ENCODE results near the gene CACNA2D3.

Gene CACNA2D3

GRCh38 chr3:54790051-54790450, 667.7 kb downstream of the CACNA2D3 start:
- Histone ChIP-seq H4K20me1 (ENCODE audit: low read depth, low read length) (no peaks in the 10 kb centered on the region), H3K36me3 (ENCODE audit: low read length) (no peaks in the 10 kb centered on the region), H3K27ac (ENCODE audit: low read depth, low read length) (no peak overlapping the region), H2AFZ (ENCODE audit: low read depth, low read length, severe bottlenecking) (no peak overlapping the region), H3K4me3 (ENCODE audit: insufficient read depth, low read length, poor library complexity, severe bottlenecking) (no peak overlapping the region), H3K79me2 (ENCODE audit: insufficient read depth, low read length) (no peaks in the 10 kb centered on the region), H3K4me2 (ENCODE audit: low read depth, low read length, poor library complexity, severe bottlenecking) (no peak overlapping the region), H3K9me2 (replicated peaks; ENCODE audit: insufficient read depth, low read length) (no peaks in the 10 kb centered on the region), H3K27me3 (ENCODE audit: low read length) (no peaks in the 10 kb centered on the region), H3K9me3 (ENCODE audit: insufficient read depth, low read length) (no peaks in the 10 kb centered on the region), H3K9ac (ENCODE audit: low read length) (no peak overlapping the region), H3F3A (ENCODE audit: insufficient read depth) (no peaks in the 10 kb centered on the region)
- no peak for TF ChIP-seq EZH2phosphoT487 (conservative IDR thresholded peaks at IDR 0.05; ENCODE audit: low read length)
- TF ChIP-seq, protein P1, sequence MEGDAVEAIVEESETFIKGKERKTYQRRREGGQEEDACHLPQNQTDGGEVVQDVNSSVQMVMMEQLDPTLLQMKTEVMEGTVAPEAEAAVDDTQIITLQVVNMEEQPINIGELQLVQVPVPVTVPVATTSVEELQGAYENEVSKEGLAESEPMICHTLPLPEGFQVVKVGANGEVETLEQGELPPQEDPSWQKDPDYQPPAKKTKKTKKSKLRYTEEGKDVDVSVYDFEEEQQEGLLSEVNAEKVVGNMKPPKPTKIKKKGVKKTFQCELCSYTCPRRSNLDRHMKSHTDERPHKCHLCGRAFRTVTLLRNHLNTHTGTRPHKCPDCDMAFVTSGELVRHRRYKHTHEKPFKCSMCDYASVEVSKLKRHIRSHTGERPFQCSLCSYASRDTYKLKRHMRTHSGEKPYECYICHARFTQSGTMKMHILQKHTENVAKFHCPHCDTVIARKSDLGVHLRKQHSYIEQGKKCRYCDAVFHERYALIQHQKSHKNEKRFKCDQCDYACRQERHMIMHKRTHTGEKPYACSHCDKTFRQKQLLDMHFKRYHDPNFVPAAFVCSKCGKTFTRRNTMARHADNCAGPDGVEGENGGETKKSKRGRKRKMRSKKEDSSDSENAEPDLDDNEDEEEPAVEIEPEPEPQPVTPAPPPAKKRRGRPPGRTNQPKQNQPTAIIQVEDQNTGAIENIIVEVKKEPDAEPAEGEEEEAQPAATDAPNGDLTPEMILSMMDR (IDR thresholded peaks at IDR 0.05; ENCODE audit: insufficient read depth, low read length, poor library complexity, severe bottlenecking), result no peak

DNA sequence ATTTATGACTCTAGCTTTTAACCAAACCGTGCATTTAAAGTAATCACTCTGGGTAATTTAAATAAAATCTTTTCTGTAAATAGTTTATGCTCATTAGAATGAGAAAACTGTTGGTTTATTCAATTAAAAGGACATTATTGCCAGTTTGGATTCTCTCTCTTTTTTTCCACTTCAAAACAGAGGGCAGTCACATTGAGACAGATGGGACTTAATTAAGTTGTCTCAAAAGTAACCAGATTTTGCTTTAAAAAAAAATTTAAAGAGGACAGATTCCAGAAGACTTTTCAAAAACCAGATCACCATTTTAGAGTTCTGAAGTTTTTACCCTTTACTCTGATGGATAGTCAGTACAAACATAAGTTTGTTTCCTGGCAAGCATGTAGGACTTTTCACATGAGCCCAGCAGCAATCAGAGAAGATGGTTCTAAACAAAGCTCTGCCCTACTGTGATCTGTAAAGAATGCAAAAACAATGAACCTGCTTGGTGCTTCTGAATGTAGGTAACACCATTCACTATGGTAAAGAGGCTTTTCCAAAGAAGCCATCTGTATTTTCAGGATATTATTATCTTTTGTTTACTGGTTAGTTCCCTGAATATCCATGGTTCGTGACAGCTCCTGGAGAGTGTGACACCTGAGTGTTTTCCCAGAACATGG, 669.3 kb downstream of the CACNA2D3 start:
- H3F3A ChIP-seq (ENCODE audit: insufficient read depth), result no peaks in the 10 kb centered on the region
- H3K27ac ChIP-seq (ENCODE audit: low read depth, low read length), result no peak overlapping the region
- no peaks in the 10 kb centered on the region for H3K27me3 ChIP-seq (ENCODE audit: low read length)
- H3K4me2 ChIP-seq (ENCODE audit: low read depth, low read length, poor library complexity, severe bottlenecking), result no peak overlapping the region
- H3K4me3 ChIP-seq (ENCODE audit: insufficient read depth, low read length, poor library complexity, severe bottlenecking), result no peak overlapping the region
- no peaks in the 10 kb centered on the region for H3K36me3 ChIP-seq (ENCODE audit: low read length)
- no peaks in the 10 kb centered on the region for H3K9me2 ChIP-seq (replicated peaks; ENCODE audit: insufficient read depth, low read length)
- no peaks in the 10 kb centered on the region for H4K20me1 ChIP-seq (ENCODE audit: low read depth, low read length)
- no peak for TF ChIP-seq EZH2phosphoT487 (conservative IDR thresholded peaks at IDR 0.05; ENCODE audit: low read length)
- TF ChIP-seq, protein P1 (IDR thresholded peaks at IDR 0.05; ENCODE audit: insufficient read depth, low read length, poor library complexity, severe bottlenecking), result no peak
- H3K79me2 ChIP-seq (ENCODE audit: insufficient read depth, low read length), result no peaks in the 10 kb centered on the region
- H2AFZ ChIP-seq (ENCODE audit: low read depth, low read length, severe bottlenecking), result no peak overlapping the region
- no peak overlapping the region for H3K9ac ChIP-seq (ENCODE audit: low read length)
- H3K9me3 ChIP-seq (ENCODE audit: insufficient read depth, low read length), result no peaks in the 10 kb centered on the region

- Histone ChIP-seq H3K27ac (ENCODE audit: low read depth, low read length) (no peak overlapping the region), H3K27me3 (ENCODE audit: low read length) (no peaks in the 10 kb centered on the region), H3F3A (ENCODE audit: insufficient read depth) (no peaks in the 10 kb centered on the region), H3K9me2 (replicated peaks; ENCODE audit: insufficient read depth, low read length) (no peaks in the 10 kb centered on the region), H3K9me3 (ENCODE audit: insufficient read depth, low read length) (no peaks in the 10 kb centered on the region), H2AFZ (ENCODE audit: low read depth, low read length, severe bottlenecking) (no peak overlapping the region), H3K4me3 (ENCODE audit: insufficient read depth, low read length, poor library complexity, severe bottlenecking) (no peak overlapping the region), H3K36me3 (ENCODE audit: low read length) (no peaks in the 10 kb centered on the region), H3K9ac (ENCODE audit: low read length) (no peak overlapping the region), H3K79me2 (ENCODE audit: insufficient read depth, low read length) (no peaks in the 10 kb centered on the region), H4K20me1 (ENCODE audit: low read depth, low read length) (no peaks in the 10 kb centered on the region), H3K4me2 (ENCODE audit: low read depth, low read length, poor library complexity, severe bottlenecking) (no peak overlapping the region)
- TF ChIP-seq EZH2phosphoT487 (conservative IDR thresholded peaks at IDR 0.05; ENCODE audit: low read length), result no peak
- TF ChIP-seq, protein P1 (IDR thresholded peaks at IDR 0.05; ENCODE audit: insufficient read depth, low read length, poor library complexity, severe bottlenecking), result no peak
Measured at GRCh38 chr3:54792584-54792983, 670.2 kb downstream of the CACNA2D3 start.

All from SU-DHL-6 (cell line).